GM19372 (cell line): Measurements from ENCODE around the gene FSD1.

Experiments used
- ATAC-seq: cut with Tn5 transposase; IDR thresholded peaks from one replicate; pipeline ENCODE4 v1.9.1; 2021; ENCODE audit warnings: mild to moderate bottlenecking, low read depth, moderate library complexity; ENCODE audit not compliant: unreplicated experiment

FSD1 gene

DNA sequence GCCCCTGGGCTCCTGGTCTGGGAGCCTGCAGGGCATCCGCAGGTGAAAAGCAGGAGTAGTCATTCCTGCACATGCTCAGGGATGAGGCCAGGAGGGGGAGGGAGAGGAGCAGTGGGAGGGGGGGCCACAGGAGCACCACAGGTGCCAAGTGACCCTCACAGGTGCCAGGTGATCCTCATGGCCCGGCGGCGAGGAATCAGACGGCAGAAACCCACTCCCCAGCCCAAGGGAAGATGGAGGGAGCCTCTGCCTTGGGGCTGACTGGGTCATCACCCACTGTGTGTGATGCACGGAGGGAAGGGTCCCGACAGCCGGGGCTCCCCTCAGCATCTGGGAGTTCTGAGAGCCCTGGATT lies 68.6 kb downstream of the FSD1 start:
- no peak for ATAC-seq
